Fibroblast of the aortic adventitia (primary cell): ENCODE results near the gene RGR. TPM values are rescaled to one million over a fixed set of nuclear protein-coding genes. Genes with fewer than 3 reads are reported as not detected.
A peak's percentile ranks its signal among the peaks of the same experiment; 100 is the strongest.

Experiments used
- DNase-seq: peaks from one replicate; pipeline ENCODE4 v3.0.0-alpha.2; 2010; ENCODE audit warnings: low read depth
- H3K4me3 ChIP-seq: 2 replicates; pipeline ENCODE4 v1.5.1; 2011; ENCODE audit warnings: low read depth, mild to moderate bottlenecking, control low read depth, low read length, moderate library complexity
- CTCF ChIP-seq: IDR thresholded peaks from 2 replicates; pipeline ENCODE4 v1.5.1; 2011; ENCODE audit warnings: mild to moderate bottlenecking, low read length, control low read depth, inconsistent platforms; ENCODE audit not compliant: insufficient read depth
- total RNA-seq: library from RNA; depleted of rRNA; stranded (reverse); fragments of >200 nt; gene quantifications from 2 replicates; pipeline ENCODE4 v1.2.3, GENCODE V29; 2012; ENCODE audit warnings: low replicate concordance

Gene RGR
- total RNA-seq, 1 donor, result not detected

DNA sequence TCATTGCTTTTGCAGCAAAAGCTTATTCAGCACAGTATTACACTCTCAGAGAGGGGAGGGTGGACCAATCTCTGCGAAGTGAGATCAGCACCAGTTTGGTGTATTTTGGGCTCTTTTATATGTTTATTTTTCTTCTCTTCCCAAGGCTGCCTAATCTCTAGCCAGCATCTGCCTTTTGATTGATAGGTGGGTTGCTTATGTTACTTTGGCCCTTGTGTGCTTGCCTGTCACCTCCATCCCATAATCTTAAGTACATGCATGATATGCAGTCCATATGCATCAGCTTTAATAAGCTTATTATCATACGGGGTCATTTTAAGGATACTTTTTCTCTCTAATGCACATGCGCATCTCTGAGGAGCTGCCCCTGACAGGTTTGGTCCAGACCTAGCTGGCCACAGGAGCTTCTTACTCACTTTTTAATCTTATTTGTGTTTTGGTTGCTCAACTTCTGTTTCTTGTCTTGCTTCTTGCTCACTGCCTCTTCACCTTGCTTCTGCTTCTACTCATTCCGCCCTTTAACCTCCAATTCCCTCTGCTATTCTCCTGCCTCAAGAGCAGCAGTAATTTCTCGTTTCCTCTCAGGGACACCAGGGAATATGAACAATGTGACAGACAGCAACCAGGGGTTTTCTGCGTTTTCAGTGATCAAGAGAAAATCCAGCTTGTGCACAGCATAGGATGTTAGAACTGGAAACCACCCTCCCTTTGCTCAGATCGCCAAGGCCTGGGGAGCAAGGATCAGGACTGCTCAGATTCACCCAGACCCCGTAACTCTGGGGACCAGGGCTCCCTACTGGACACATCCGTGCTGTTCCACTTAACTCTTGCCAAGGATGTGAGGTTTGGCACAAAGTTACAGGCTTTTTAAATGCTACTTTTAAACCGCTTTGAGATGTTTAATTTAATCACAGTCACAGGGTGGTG is 10.0 kb downstream of the RGR start:
- TF ChIP-seq CTCF, result no peak
- H3K4me3 ChIP-seq, result no peak overlapping the region
- no peak for DNase-seq

DNA sequence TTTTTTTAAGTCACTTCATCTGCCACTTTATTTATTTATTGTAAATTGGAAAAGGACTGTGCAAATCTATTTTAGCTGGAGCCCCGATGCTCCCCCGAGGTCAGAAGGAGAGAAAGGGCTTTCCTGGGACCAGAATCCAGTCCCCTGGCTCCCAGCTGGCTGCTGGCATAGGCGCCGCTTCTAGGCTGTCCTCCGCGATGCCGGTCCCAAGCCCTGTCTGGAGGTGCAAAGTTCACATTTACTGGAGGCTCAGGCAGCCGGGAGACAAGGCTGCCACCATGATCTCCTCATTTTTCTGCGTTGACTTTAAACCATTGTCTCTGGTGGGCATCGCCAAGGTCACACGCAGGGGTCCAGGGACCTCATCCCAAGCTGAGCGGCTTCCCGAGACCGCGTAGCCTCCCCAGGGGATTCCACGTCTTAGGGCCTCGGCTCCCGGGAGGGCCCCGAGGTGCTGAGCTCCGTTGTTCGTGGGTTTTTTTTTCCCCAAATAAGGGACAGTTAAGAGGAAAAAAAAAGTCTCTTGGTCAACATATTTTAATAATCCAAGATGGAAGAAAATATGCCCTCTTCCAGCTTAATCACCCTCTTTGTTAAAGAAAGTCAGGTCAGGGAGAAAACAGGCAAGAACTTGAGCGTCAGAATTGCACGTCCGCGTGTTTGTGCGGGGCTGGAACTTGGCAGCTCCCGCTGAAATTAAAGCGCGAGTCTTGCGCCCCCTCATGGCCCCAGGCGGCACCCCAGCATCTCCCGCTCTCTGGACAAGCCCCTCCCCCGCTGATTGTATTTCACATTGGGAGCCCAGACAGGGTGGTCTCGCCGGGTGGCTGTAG is 11.9 kb downstream of the RGR start:
- peak; percentile 62 for TF ChIP-seq CTCF
- DNase-seq, result peak; percentile 39

DNA sequence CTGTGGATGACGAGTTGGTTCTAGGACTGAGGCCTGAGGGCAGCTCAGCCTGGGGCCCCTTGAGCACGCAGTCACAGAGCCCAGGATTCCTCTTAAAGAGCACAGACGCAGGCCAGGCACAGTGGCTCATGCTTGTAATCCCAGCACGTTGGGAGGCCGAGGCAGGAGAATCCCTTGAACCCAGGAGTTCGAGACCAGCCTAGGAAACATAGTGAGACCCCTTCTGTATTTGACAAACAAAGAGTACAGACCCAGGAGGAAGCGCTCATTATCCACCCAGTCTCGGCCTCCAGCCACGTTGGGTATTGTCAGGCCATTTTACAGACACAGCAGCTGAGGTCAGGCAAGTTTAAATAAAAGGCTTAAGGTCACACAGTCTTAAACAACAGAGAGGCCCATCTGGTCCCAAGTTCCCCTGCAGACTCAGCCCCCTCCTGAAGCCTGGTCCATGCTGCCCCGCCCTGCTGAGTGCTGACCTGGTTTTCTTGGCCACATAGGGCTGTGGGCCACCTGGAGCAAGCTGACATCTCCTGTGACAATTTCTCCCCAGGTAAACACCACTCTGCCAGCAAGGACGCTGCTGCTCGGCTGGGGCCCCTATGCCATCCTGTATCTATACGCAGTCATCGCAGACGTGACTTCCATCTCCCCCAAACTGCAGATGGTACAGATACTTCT is 12.6 kb downstream of the RGR start:
- H3K4me3 ChIP-seq, result no peak overlapping the region
- TF ChIP-seq CTCF, result no peak
- no peak for DNase-seq

More for the DNA sequence above, 11.9 kb downstream of the RGR start:
- H3K4me3 ChIP-seq, result no peak overlapping the region

GRCh38 chr10:84258034-84258695 is 13.3 kb downstream of the RGR start:
- DNase-seq, result no peak
- no peak overlapping the region for H3K4me3 ChIP-seq
- TF ChIP-seq CTCF, result no peak

DNA sequence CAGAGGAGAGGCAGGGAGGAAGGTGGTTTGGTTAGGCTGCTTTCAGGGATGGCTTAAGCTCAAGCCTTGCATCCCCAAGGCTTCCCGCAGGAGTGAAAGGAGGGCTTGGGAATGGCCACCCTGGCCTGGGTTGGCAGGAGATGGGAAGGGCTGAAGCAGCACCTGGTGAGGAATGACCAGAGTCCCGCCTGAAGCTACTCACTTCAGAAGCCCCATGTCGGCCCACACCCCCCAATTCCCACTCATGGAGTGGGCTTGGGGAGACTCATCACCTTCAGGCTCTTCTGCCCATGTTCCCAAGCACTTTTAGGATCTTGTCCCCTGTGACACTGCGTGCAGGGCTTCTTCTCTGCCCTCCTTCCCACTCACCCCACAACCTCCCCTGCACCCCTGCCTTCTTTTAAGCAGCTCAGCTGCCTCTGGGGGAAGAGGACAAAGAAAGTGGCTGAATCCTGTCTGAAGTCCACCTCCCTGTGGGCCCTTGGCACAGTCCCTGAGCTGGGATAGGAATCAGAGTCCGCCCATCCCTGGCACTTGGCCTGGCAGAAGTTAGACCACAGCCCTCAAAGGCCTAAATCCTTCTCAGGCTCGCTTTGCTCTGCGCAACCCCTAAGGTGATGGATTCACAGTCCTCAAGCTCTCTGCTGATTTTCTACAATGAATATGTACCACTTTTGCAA is 16.5 kb downstream of the RGR start:
- H3K4me3 ChIP-seq, result no peak overlapping the region
- TF ChIP-seq CTCF, result no peak
- DNase-seq, result no peak
